ENCODE data around the gene BACE1. TPM values are rescaled to one million over a fixed set of nuclear protein-coding genes. Genes with fewer than 3 reads are reported as not detected.
A peak's percentile ranks its signal among the peaks of the same experiment; 100 is the strongest.
"Not testable (repeated sequence)": the region's sequence is repeated elsewhere in the genome, so short reads cannot be mapped to it uniquely, and the experiment has no call there.

Gene BACE1
- 4.2 and 27.3 TPM in 2 replicates for total RNA-seq

GRCh38 chr11:117316197-117316961, at the start of gene BACE1:
BACE1 (minus strand) TSS chr11:117316256; CDS start chr11:117315795, 461 bp downstream.
- DNase-seq (ENCODE audit: low read depth), result peak; percentile 75

GRCh38 chr11:117361432-117361831, 45.4 kb upstream of the BACE1 start:
- no peak for DNase-seq (ENCODE audit: low read depth)

- peak; percentile 28 for DNase-seq (ENCODE audit: low read depth)
Observed at GRCh38 chr11:117356126-117356890, 40.3 kb upstream of the BACE1 start.

- no peak for DNase-seq (ENCODE audit: low read depth)
Observed at GRCh38 chr11:117354550-117354949, 38.5 kb upstream of the BACE1 start.

- peak; percentile 13 for DNase-seq (ENCODE audit: low read depth)
Observed at GRCh38 chr11:117345039-117345438, 29.0 kb upstream of the BACE1 start.

GRCh38 chr11:117337076-117337475, 21.0 kb upstream of the BACE1 start:
- no peak for DNase-seq (ENCODE audit: low read depth)

GRCh38 chr11:117335399-117335798, 19.3 kb upstream of the BACE1 start:
- no peak for DNase-seq (ENCODE audit: low read depth)

- no peak for DNase-seq (ENCODE audit: low read depth)
Observed at GRCh38 chr11:117334896-117335295, 18.8 kb upstream of the BACE1 start.

- no peak for DNase-seq (ENCODE audit: low read depth)
Observed at GRCh38 chr11:117333917-117334316, 17.9 kb upstream of the BACE1 start.

- DNase-seq (ENCODE audit: low read depth), result no peak
Observed at GRCh38 chr11:117332843-117333242, 16.8 kb upstream of the BACE1 start.

GRCh38 chr11:117328375-117329010, 12.4 kb upstream of the BACE1 start:
- peak; percentile 38 for DNase-seq (ENCODE audit: low read depth)

- peak; percentile 95 for DNase-seq (ENCODE audit: low read depth)
Observed at GRCh38 chr11:117327567-117328374, 11.7 kb upstream of the BACE1 start, which contains the start of gene CEP164. CEP164 (plus strand) TSS chr11:117327854; CDS start chr11:117338587, 10,733 bp downstream.

GRCh38 chr11:117327255-117327566, 11.2 kb upstream of the BACE1 start:
- not testable (repeated sequence) for DNase-seq (ENCODE audit: low read depth)

GRCh38 chr11:117319214-117319840, 3.3 kb upstream of the BACE1 start:
- DNase-seq (ENCODE audit: low read depth), result peak; percentile 25

- DNase-seq (ENCODE audit: low read depth), result no peak
Observed at GRCh38 chr11:117318738-117319137, 2.7 kb upstream of the BACE1 start.

- DNase-seq (ENCODE audit: low read depth), result no peak
Observed at GRCh38 chr11:117315285-117316196, 515 bp downstream of the BACE1 start.

- DNase-seq (ENCODE audit: low read depth), result no peak
Observed at GRCh38 chr11:117314840-117315239, 1.2 kb downstream of the BACE1 start.

GRCh38 chr11:117313828-117314768, 2.0 kb downstream of the BACE1 start:
- DNase-seq (ENCODE audit: low read depth), result no peak

- DNase-seq (ENCODE audit: low read depth), result no peak
Observed at GRCh38 chr11:117313091-117313490, 3.0 kb downstream of the BACE1 start.
